Calu3 (cell line): Measurements from ENCODE around the gene S1PR4. TPM values are rescaled to one million over a fixed set of nuclear protein-coding genes. Genes with fewer than 3 reads are reported as not detected.

Experiments used
- BruUV-seq: library from RNA; stranded (reverse); fragments of 400-500 nt; replicated peaks from 2 replicates; lab custom pipeline; 2021; lab: Mats Ljungman, UMichigan
- CTCF ChIA-PET: fragments of 300-600 bp; sonication (Branson Sonifier 250); formaldehyde crosslinking; loops from one replicate; lab custom pipeline; 2022; ENCODE audit warnings: antibody characterized with exemption; lab: Charles Lee
- DNase-seq: peaks from one replicate; pipeline ENCODE4 v3.0.0; 2022
- H3K27ac Mint-ChIP-seq: one replicate; pipeline ENCODE4 v1.8.0; 2022; ENCODE audit warnings: mixed read lengths; ENCODE audit not compliant: unreplicated experiment
- H3K27me3 Mint-ChIP-seq: one replicate; pipeline ENCODE4 v1.8.0; 2022; ENCODE audit warnings: mixed read lengths; ENCODE audit not compliant: unreplicated experiment
- H3K36me3 Mint-ChIP-seq: one replicate; pipeline ENCODE4 v1.8.0; 2022; ENCODE audit warnings: mild to moderate bottlenecking, moderate library complexity, mixed read lengths; ENCODE audit not compliant: insufficient read depth, unreplicated experiment
- H3K4me1 Mint-ChIP-seq: one replicate; pipeline ENCODE4 v1.8.0; 2022; ENCODE audit warnings: mild to moderate bottlenecking, low read depth, mixed read lengths; ENCODE audit not compliant: unreplicated experiment
- H3K4me3 Mint-ChIP-seq: one replicate; pipeline ENCODE4 v1.8.0; 2022; ENCODE audit warnings: mild to moderate bottlenecking, low read depth, moderate library complexity, mixed read lengths; ENCODE audit not compliant: unreplicated experiment
- H3K9me3 Mint-ChIP-seq: one replicate; pipeline ENCODE4 v1.8.0; 2022; ENCODE audit warnings: low read depth, mixed read lengths; ENCODE audit not compliant: unreplicated experiment
- CTCF ChIP-seq: fragments of 200-600 bp; IDR thresholded peaks from one replicate; pipeline ENCODE4 v1.8.0; 2022; ENCODE audit warnings: antibody characterized with exemption; ENCODE audit not compliant: unreplicated experiment
- intact Hi-C: fragments of 100-400 bp; cut with micrococcal nuclease; formaldehyde crosslinking; loops from one replicate; pipeline ENCODE4 v1.10.0; 2022; ENCODE audit not compliant: unreplicated experiment
- total RNA-seq: library from RNA; stranded (reverse); gene quantifications from 2 replicates; pipeline ENCODE4 v1.2.3, GENCODE V29; 2022

S1PR4 gene
- total RNA-seq, 1 experiment from 2014 or later, result not detected

DNA sequence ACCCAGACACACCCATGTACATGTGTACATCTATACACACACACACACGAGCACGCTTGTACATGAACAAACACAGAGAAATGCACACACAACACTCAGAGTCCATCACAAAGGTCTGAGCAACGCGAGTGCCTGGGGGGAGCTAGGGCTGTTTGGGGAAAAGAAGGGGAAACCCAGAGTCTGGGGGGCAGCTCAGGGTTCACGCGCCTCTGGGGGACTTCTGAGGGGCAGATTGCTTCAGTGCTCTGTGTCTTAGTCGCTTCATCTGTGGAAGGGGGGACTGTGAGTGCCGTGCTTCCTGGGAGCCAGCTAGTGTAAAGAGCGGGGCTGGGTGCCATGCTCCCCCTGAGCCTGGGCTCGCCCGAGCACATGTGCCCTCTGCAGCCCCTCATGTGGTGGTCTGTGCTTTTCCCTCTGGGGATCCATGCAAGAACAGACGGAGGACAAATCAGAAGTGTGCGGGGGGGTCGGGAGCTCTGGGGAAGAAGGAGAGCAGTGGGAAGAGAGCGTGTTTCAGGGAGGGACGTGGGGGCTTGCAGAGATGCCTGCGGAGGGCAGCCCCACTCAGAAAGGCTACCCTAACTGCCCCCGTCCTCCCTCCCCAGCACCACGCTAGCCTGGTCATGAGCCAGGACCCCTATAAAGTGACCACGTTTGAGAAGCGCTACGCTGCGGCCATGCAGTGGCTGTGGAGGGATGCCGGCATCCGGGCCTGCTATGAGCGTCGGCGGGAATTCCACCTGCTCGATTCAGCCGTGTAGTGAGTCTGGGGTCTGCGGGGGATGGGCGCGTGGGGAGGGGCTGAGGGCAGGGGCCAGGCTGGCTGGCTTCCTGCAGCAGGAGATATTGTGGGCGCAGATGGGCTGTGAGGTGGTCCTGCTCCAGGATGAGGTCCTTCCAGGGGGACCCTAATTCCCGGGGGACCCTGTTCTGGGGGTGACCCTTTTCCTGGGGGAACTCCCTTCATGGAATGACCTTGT, 28.8 kb upstream of the S1PR4 start:
- no peak for DNase-seq
- Mint-ChIP-seq H3K27ac (no peak overlapping the region), H3K4me3 (no peak overlapping the region), H3K36me3 (peaks cover 2% of the 10 kb centered on the region), H3K27me3 (no peaks in the 10 kb centered on the region), H3K4me1 (no peaks in the 10 kb centered on the region), H3K9me3 (no peaks in the 10 kb centered on the region)
- intact Hi-C loops, result no loop called here
- BruUV-seq, result no TSS peak
- no peak for TF ChIP-seq CTCF
- CTCF ChIA-PET, result no interaction called here

- BruUV-seq, result no TSS peak
- Mint-ChIP-seq H3K9me3 (no peaks in the 10 kb centered on the region), H3K36me3 (peaks cover 5% of the 10 kb centered on the region), H3K27ac (no peak overlapping the region), H3K4me1 (no peaks in the 10 kb centered on the region), H3K27me3 (no peaks in the 10 kb centered on the region), H3K4me3 (no peak overlapping the region)
- no peak for DNase-seq
- intact Hi-C loops, result no loop called here
- CTCF ChIA-PET, result no interaction called here
- TF ChIP-seq CTCF, result no peak
Measured at GRCh38 chr19:3150739-3151329, 27.7 kb upstream of the S1PR4 start.

DNA sequence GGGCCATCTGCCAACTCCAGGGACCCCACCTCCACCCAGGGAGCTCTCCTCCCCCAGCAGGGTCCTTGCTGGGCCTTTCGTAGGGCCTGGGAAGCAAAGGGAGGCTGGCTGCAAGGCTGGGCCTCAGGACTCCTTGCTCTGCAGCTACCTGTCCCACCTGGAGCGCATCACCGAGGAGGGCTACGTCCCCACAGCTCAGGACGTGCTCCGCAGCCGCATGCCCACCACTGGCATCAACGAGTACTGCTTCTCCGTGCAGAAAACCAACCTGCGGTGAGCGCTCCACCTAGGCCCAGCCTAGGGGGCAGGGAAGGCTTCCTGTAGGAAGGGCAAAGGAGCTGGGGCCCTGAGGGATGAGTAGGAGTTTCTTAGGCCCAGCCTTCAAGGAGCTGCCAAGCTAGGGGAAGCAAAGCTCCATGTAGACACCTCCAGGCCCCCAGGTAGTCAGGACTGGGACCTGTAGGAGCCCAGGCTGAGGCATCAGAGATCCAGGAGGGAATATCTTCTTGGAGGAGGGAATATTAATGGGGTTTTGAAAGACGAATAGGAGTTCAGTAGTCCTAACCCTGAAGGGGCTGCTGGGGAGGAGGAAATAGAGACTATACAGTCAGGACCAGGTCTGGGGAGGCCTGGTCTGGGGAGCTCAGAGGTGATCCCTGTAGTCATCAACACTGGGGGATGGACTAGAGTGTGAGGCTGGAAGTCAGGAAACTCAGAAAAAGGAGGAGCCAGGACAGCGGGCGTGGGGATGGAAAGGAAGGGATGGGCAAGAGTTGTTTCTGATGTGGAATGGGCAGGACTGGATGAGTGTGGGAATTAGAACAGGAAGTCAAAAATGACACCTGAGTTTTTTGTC, 26.8 kb upstream of the S1PR4 start:
- no peaks in the 10 kb centered on the region for H3K27me3 Mint-ChIP-seq
- peaks cover 5% of the 10 kb centered on the region for H3K36me3 Mint-ChIP-seq
- no peak overlapping the region for H3K4me3 Mint-ChIP-seq
- intact Hi-C loops, result no loop called here
- no peak for TF ChIP-seq CTCF
- DNase-seq, result no peak
- H3K4me1 Mint-ChIP-seq, result no peaks in the 10 kb centered on the region
- no TSS peak for BruUV-seq
- H3K9me3 Mint-ChIP-seq, result no peaks in the 10 kb centered on the region
- CTCF ChIA-PET, result no interaction called here
- no peak overlapping the region for H3K27ac Mint-ChIP-seq

- H3K36me3 Mint-ChIP-seq, result peaks cover 5% of the 10 kb centered on the region
- intact Hi-C loops, result no loop called here
- no peak overlapping the region for H3K27ac Mint-ChIP-seq
- no peak for TF ChIP-seq CTCF
- no peaks in the 10 kb centered on the region for H3K9me3 Mint-ChIP-seq
- no TSS peak for BruUV-seq
- CTCF ChIA-PET, result no interaction called here
- no peak overlapping the region for H3K4me3 Mint-ChIP-seq
- H3K27me3 Mint-ChIP-seq, result no peaks in the 10 kb centered on the region
- DNase-seq, result no peak
- H3K4me1 Mint-ChIP-seq, result no peaks in the 10 kb centered on the region
Measured at GRCh38 chr19:3152419-3152780, 26.2 kb upstream of the S1PR4 start.
